DOHH2 (cell line): Measurements from ENCODE around the gene HERC3.

Experiments
- H3F3A ChIP-seq: fragments of 200-600 bp; sonication (generic), shearing (Covaris generic); 2 replicates; pipeline ENCODE4 v1.6.0; 2016; ENCODE audit warnings: antibody characterized with exemption, mild to moderate bottlenecking; ENCODE audit not compliant: control insufficient read depth, insufficient read depth
- H3K27ac ChIP-seq: fragments of 200-600 bp; sonication (generic); 2 replicates; pipeline ENCODE4 v1.5.1; 2014; ENCODE audit warnings: low read depth, mild to moderate bottlenecking, low read length, moderate library complexity
- H3K27me3 ChIP-seq: fragments of 200-600 bp; sonication (generic); 2 replicates; pipeline ENCODE4 v1.6.1; 2014; ENCODE audit warnings: mild to moderate bottlenecking, low read length, mixed read lengths; ENCODE audit not compliant: control insufficient read depth
- H3K36me3 ChIP-seq: fragments of 200-600 bp; sonication (generic); 2 replicates; pipeline ENCODE4 v1.6.1; 2014; ENCODE audit warnings: mild to moderate bottlenecking, low read length, moderate library complexity, mixed read lengths; ENCODE audit not compliant: control insufficient read depth
- H3K4me1 ChIP-seq: fragments of 200-600 bp; sonication (generic); 2 replicates; pipeline ENCODE4 v1.6.1; 2014; ENCODE audit warnings: mild to moderate bottlenecking, low read length, mixed read lengths; ENCODE audit not compliant: control insufficient read depth
- H3K4me2 ChIP-seq: fragments of 200-600 bp; sonication (generic); 2 replicates; pipeline ENCODE4 v1.6.0; 2014; ENCODE audit warnings: mild to moderate bottlenecking, low read length, moderate library complexity
- H3K4me3 ChIP-seq: fragments of 200-600 bp; sonication (generic); 2 replicates; pipeline ENCODE4 v1.5.1; 2014; ENCODE audit warnings: mild to moderate bottlenecking, low read length, mixed read lengths
- H3K79me2 ChIP-seq: fragments of 200-600 bp; sonication (generic); 2 replicates; pipeline ENCODE4 v1.6.1; 2014; ENCODE audit warnings: mild to moderate bottlenecking, low read length, mixed read lengths; ENCODE audit not compliant: control insufficient read depth
- H3K9me2 ChIP-seq: fragments of 200-600 bp; sonication (generic); replicated peaks from 2 replicates; pipeline ENCODE4 v1.6.1; 2014; ENCODE audit warnings: mild to moderate bottlenecking, low read length, mixed read lengths; ENCODE audit not compliant: control insufficient read depth
- H3K9me3 ChIP-seq: fragments of 200-600 bp; sonication (generic); 2 replicates; pipeline ENCODE4 v1.6.1; 2014; ENCODE audit warnings: antibody characterized with exemption, low read length, mixed read lengths; ENCODE audit not compliant: control insufficient read depth, insufficient read depth
- H4K20me1 ChIP-seq: fragments of 200-600 bp; sonication (generic); 2 replicates; pipeline ENCODE4 v1.6.0; 2014; ENCODE audit warnings: low read depth, mild to moderate bottlenecking, antibody characterized with exemption, low read length, moderate library complexity; ENCODE audit not compliant: control insufficient read depth, insufficient read depth
- CTCF ChIP-seq: fragments of 200-600 bp; sonication (generic); IDR thresholded peaks from one replicate; pipeline ENCODE4 v1.5.1; 2014; ENCODE audit warnings: antibody characterized with exemption, mild to moderate bottlenecking, low read depth, low read length; ENCODE audit not compliant: poor library complexity, severe bottlenecking
- EZH2phosphoT487 ChIP-seq: fragments of 200-600 bp; sonication (generic); IDR thresholded peaks from 2 replicates; pipeline ENCODE4 v1.6.1; 2017; ENCODE audit warnings: borderline replicate concordance, mild to moderate bottlenecking, antibody characterized with exemption, low read length, moderate library complexity, mixed read lengths

The HERC3 gene

GRCh38 chr4:88745175-88745574, 152.9 kb downstream of the HERC3 start:
- H3K79me2 ChIP-seq = no peaks in the 10 kb centered on the region
- TF ChIP-seq EZH2phosphoT487 = no peak
- no peak for TF ChIP-seq CTCF
- no peaks in the 10 kb centered on the region for H3K9me3 ChIP-seq
- H3K27ac ChIP-seq = no peak overlapping the region
- H3K36me3 ChIP-seq = no peaks in the 10 kb centered on the region
- H4K20me1 ChIP-seq = no peaks in the 10 kb centered on the region
- H3K4me2 ChIP-seq = no peak overlapping the region
- no peak overlapping the region for H3K4me3 ChIP-seq
- H3F3A ChIP-seq = no peaks in the 10 kb centered on the region
- no peaks in the 10 kb centered on the region for H3K4me1 ChIP-seq
- no peaks in the 10 kb centered on the region for H3K27me3 ChIP-seq
- H3K9me2 ChIP-seq = no peaks in the 10 kb centered on the region

GRCh38 chr4:88745581-88746163, 153.4 kb downstream of the HERC3 start:
- H3K4me3 ChIP-seq = no peak overlapping the region
- no peaks in the 10 kb centered on the region for H3K9me3 ChIP-seq
- no peak for TF ChIP-seq CTCF
- no peak for TF ChIP-seq EZH2phosphoT487
- H3K36me3 ChIP-seq = no peaks in the 10 kb centered on the region
- no peaks in the 10 kb centered on the region for H3K4me1 ChIP-seq
- no peaks in the 10 kb centered on the region for H3K27me3 ChIP-seq
- no peaks in the 10 kb centered on the region for H3K9me2 ChIP-seq
- no peaks in the 10 kb centered on the region for H3K79me2 ChIP-seq
- no peak overlapping the region for H3K27ac ChIP-seq
- no peak overlapping the region for H3K4me2 ChIP-seq
- no peaks in the 10 kb centered on the region for H3F3A ChIP-seq
- no peaks in the 10 kb centered on the region for H4K20me1 ChIP-seq

DNA sequence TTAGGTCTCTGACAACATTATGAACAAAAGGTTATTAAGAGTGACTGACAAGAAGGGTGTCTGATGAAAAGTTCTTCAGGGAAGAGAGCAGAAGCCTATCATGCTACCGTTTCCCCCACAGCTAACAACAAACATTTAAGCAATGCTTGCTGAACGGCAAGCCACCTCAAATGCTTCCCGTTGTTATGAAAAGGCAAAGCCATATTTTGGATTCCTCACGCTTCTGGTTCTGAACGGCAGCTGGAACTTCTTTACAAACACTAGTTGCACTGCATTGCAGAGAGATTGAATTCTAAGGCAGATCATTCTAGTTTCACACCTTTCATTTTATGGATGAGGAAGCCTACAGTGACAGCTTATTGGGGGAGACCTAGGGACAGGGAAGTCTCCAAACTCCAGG, 153.9 kb downstream of the HERC3 start:
- no peaks in the 10 kb centered on the region for H3F3A ChIP-seq
- H3K27me3 ChIP-seq = no peaks in the 10 kb centered on the region
- H4K20me1 ChIP-seq = no peaks in the 10 kb centered on the region
- TF ChIP-seq EZH2phosphoT487 (no peak), CTCF (no peak)
- H3K27ac ChIP-seq = no peak overlapping the region
- no peak overlapping the region for H3K4me2 ChIP-seq
- no peaks in the 10 kb centered on the region for H3K4me1 ChIP-seq
- H3K4me3 ChIP-seq = no peak overlapping the region
- H3K79me2 ChIP-seq = no peaks in the 10 kb centered on the region
- no peaks in the 10 kb centered on the region for H3K9me3 ChIP-seq
- H3K9me2 ChIP-seq = no peaks in the 10 kb centered on the region
- no peaks in the 10 kb centered on the region for H3K36me3 ChIP-seq

- Histone ChIP-seq H3F3A (no peaks in the 10 kb centered on the region), H3K79me2 (no peaks in the 10 kb centered on the region), H3K4me1 (no peaks in the 10 kb centered on the region), H3K4me3 (no peak overlapping the region), H3K9me2 (no peaks in the 10 kb centered on the region), H3K27ac (no peak overlapping the region), H3K27me3 (no peaks in the 10 kb centered on the region), H3K9me3 (no peaks in the 10 kb centered on the region), H3K36me3 (no peaks in the 10 kb centered on the region), H4K20me1 (no peaks in the 10 kb centered on the region), H3K4me2 (no peak overlapping the region)
- TF ChIP-seq CTCF (no peak), EZH2phosphoT487 (no peak)
Measured at GRCh38 chr4:88747351-88747750, 155.1 kb downstream of the HERC3 start.
